Tibial nerve (tissue), 4 donors: ENCODE data around the gene NKTR.

Experiments
- CTCF ChIP-seq, 5 experiments: fragments of 200-600 bp in 3 of 5; fragments of 450-650 bp in 2 of 5; sonication (generic) in 3 of 5; IDR thresholded peaks; one replicate each; pipeline ENCODE4 v1.5.1; 2016 to 2019; ENCODE audit warnings: antibody characterized with exemption in 5 of 5, mild to moderate bottlenecking in 3 of 5, moderate library complexity in 2 of 5
- EP300 ChIP-seq, 2 donors: sonication (generic); formaldehyde crosslinking; IDR thresholded peaks; one replicate each; pipeline ENCODE4 v1.6.1; 2017; ENCODE audit warnings: antibody characterized with exemption in 2 of 2, mild to moderate bottlenecking in 1 of 2

GRCh38 chr3:42678447-42678846 lies 78.0 kb downstream of the NKTR start:
- TF ChIP-seq CTCF (IDR thresholded peaks at IDR 0.05) (no peak), EP300 (IDR thresholded peaks at IDR 0.05) (no peak)
